GM21515 (cell line): ENCODE measurements around the gene HES4.

ENCODE experiments used
- ATAC-seq: cut with Tn5 transposase; IDR thresholded peaks from one replicate; pipeline ENCODE4 v1.9.1; 2021; ENCODE audit not compliant: unreplicated experiment

The HES4 gene

GRCh38 chr1:953524-954320, 46.2 kb downstream of the HES4 start:
- ATAC-seq, result no peak

- ATAC-seq, result no peak
Observed at GRCh38 chr1:952603-953002, 47.3 kb downstream of the HES4 start.

- no peak for ATAC-seq
Observed at GRCh38 chr1:952201-952600, 47.7 kb downstream of the HES4 start.

- no peak for ATAC-seq
Observed at GRCh38 chr1:951364-951763, 48.5 kb downstream of the HES4 start.

GRCh38 chr1:950881-951280, 49.0 kb downstream of the HES4 start:
- ATAC-seq, result no peak

- no peak for ATAC-seq
Observed at GRCh38 chr1:950268-950667, 49.6 kb downstream of the HES4 start.
